ENCODE data around the gene ZNF236. TPM values are rescaled to one million over a fixed set of nuclear protein-coding genes. Genes with fewer than 3 reads are reported as not detected.

Gene ZNF236
- total RNA-seq, 1 experiment from 2014 or later, result 27.1 TPM

- no peaks in the 10 kb centered on the region for H4K20me1 ChIP-seq (ENCODE audit: insufficient read depth, low read depth, low read length)
- H3K27me3 ChIP-seq (ENCODE audit: low read length), result no peaks in the 10 kb centered on the region
- no peaks in the 10 kb centered on the region for H3K36me3 ChIP-seq (ENCODE audit: insufficient read depth, low read length)
- peaks cover 78% of the 10 kb centered on the region for H3K4me1 ChIP-seq (ENCODE audit: low read length)
- no peaks in the 10 kb centered on the region for H3K9me2 ChIP-seq (replicated peaks; ENCODE audit: insufficient read depth, low read length)
- peak overlapping the region; percentile 46; the same call in 1 of the 2 replicates for H2AFZ ChIP-seq (ENCODE audit: low read length)
- no peaks in the 10 kb centered on the region for H3K79me2 ChIP-seq (ENCODE audit: low read length)
- no peaks in the 10 kb centered on the region for H3K9me3 ChIP-seq (ENCODE audit: low read length)
- H3K27ac ChIP-seq (ENCODE audit: low read length), result peak overlapping the region; percentile 95
- peak overlapping the region; percentile 35 for H3K4me3 ChIP-seq (ENCODE audit: low read length)
- peak overlapping the region; percentile 71 for H3K4me2 ChIP-seq (ENCODE audit: low read depth, low read length, poor library complexity, severe bottlenecking)
- H3K9ac ChIP-seq (ENCODE audit: low read length), result peak overlapping the region; percentile 56
- DNase-seq, result peak; percentile 97
Measured at GRCh38 chr18:77002496-77002895, 180.1 kb downstream of the ZNF236 start.

GRCh38 chr18:77003316-77003715 is 181.0 kb downstream of the ZNF236 start:
- H2AFZ ChIP-seq (ENCODE audit: low read length), result no peak overlapping the region
- peak overlapping the region; percentile 71 for H3K4me2 ChIP-seq (ENCODE audit: low read depth, low read length, poor library complexity, severe bottlenecking)
- no peaks in the 10 kb centered on the region for H3K9me3 ChIP-seq (ENCODE audit: low read length)
- peak overlapping the region; percentile 95 for H3K27ac ChIP-seq (ENCODE audit: low read length)
- no peaks in the 10 kb centered on the region for H3K36me3 ChIP-seq (ENCODE audit: insufficient read depth, low read length)
- H3K9ac ChIP-seq (ENCODE audit: low read length), result peak overlapping the region; percentile 56
- DNase-seq, result peak; percentile 60
- H3K4me1 ChIP-seq (ENCODE audit: low read length), result peaks cover 86% of the 10 kb centered on the region
- peak overlapping the region; percentile 35; the same call in 1 of the 2 replicates for H3K4me3 ChIP-seq (ENCODE audit: low read length)
- no peaks in the 10 kb centered on the region for H4K20me1 ChIP-seq (ENCODE audit: insufficient read depth, low read depth, low read length)
- H3K27me3 ChIP-seq (ENCODE audit: low read length), result no peaks in the 10 kb centered on the region
- H3K79me2 ChIP-seq (ENCODE audit: low read length), result no peaks in the 10 kb centered on the region
- H3K9me2 ChIP-seq (replicated peaks; ENCODE audit: insufficient read depth, low read length), result no peaks in the 10 kb centered on the region

DNA sequence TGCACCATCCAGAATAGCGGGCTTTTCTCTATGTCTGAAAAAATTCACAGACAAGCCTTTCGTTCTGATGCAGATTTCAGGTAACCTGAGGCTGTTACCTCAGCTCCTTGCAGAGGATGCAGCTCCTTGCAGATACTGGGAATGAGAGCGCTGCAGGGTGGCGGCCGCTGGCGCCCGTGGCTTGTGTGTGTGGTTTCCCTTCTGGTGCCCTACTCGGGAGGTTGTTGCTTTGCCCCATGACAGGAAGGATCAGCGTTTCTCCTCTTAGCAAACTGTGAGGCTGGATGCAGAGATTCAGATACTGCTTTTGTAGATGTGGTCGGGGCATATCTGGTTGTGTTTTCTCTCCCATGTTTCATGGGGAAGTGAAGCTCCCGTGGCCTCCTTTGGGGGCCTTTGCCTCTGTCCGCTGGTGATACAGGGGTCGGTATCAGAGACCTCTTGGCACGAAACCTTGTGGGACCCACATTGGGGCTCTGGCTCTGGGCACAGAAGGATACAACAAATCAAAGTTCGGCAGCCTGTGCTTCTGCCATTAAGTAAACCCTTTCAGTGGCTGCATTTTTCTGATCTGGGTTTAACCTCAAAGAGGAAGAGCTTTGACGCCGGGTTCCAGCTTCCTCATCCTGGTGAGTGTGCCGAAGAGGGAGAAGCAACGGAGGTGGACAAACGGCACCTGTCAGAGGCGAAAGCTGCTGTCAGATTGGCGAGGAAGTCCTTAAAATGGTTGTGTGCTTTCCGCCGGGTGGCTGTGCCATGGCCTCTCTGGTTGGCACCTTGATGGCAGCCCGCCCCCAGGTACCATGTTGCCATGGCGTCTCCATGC is 182.4 kb downstream of the ZNF236 start:
- Histone ChIP-seq H3K4me3 (ENCODE audit: low read length) (no peak overlapping the region), H3K27me3 (ENCODE audit: low read length) (no peaks in the 10 kb centered on the region), H3K79me2 (ENCODE audit: low read length) (no peaks in the 10 kb centered on the region), H3K36me3 (ENCODE audit: insufficient read depth, low read length) (no peaks in the 10 kb centered on the region), H4K20me1 (ENCODE audit: insufficient read depth, low read depth, low read length) (no peaks in the 10 kb centered on the region), H3K27ac (ENCODE audit: low read length) (peak overlapping the region; percentile 95), H3K9me2 (replicated peaks; ENCODE audit: insufficient read depth, low read length) (no peaks in the 10 kb centered on the region), H2AFZ (ENCODE audit: low read length) (no peak overlapping the region), H3K9me3 (ENCODE audit: low read length) (no peaks in the 10 kb centered on the region), H3K4me2 (ENCODE audit: low read depth, low read length, poor library complexity, severe bottlenecking) (no peak overlapping the region), H3K4me1 (ENCODE audit: low read length) (peaks cover 94% of the 10 kb centered on the region), H3K9ac (ENCODE audit: low read length) (no peak overlapping the region; the same call in none of the 2 replicates)
- no peak for DNase-seq

DNA sequence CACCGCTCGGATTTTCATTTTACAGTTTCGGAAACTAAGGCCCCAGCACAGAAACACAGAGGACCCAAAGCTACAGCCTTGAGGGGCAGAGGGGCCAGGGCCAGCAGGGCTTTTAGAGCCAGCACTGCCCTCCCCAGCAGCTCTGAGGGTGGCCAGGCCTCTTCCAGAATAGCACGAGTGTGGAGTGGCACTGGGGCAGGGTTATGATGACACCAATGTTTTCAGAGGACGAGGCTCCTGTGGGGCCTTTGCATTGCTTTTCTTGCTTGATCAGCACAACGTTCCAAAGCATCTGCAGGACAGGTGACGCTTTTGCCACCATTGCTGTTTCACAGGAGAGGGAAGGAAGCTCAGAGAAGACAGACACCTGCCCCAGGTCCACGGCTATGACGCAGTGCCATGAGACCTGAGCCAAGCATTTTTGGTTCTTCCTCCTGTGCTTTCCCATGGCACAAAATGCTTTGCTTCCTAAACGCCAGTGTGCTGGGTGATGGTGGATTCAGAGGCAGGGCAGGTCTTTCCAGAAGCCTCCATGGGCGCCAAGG is 183.4 kb downstream of the ZNF236 start:
- H3K4me2 ChIP-seq (ENCODE audit: low read depth, low read length, poor library complexity, severe bottlenecking), result no peak overlapping the region
- H3K9ac ChIP-seq (ENCODE audit: low read length), result no peak overlapping the region

DNA sequence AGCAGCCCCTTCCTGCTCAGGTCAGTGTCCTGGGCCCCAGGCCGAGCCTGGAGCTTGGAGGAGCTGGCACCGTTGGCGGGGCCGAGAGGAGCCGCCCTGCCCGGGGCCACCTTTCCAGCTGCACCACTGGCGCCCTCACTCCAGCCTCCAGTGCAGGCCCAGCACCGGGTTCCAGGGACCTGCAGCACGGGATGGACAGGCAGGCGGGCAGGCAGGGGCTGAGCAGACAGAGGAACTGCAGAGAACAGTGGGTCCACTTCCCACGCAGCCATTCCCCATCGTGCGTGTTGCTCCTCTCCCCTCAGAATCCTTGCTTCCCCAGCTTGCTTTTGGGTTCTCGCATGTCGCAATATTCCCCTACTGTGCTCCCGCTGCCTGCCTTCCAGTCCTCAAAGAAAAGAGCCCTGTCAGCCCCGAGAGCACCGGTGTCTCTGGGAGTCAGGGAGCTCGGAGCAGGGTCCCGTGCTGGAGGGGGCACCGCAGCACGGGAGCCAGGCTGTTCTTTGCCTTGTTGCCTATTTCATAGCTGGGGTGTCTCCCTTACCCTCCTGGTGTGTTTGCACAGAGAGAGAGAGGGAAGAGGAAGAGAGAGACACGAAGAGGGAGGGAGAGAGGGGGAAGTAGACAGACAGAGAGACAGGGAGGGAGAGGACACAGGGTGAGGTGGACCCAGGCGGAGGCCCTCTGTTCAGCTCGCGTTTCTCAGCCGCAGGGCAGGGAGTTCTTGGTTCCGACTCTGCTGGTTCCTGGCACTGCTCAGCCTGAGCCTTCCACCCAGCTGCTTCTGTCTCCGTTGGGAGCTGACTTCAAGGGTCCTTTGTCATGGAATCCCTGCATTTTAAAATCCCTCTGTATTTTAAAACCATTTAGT is 184.2 kb downstream of the ZNF236 start:
- Histone ChIP-seq H3K9me2 (replicated peaks; ENCODE audit: insufficient read depth, low read length) (no peaks in the 10 kb centered on the region), H3K9ac (ENCODE audit: low read length) (no peak overlapping the region), H3K79me2 (ENCODE audit: low read length) (no peaks in the 10 kb centered on the region), H3K4me2 (ENCODE audit: low read depth, low read length, poor library complexity, severe bottlenecking) (peak overlapping the region; percentile 20), H3K4me1 (ENCODE audit: low read length) (peaks cover 79% of the 10 kb centered on the region), H3K27me3 (ENCODE audit: low read length) (no peaks in the 10 kb centered on the region), H3K36me3 (ENCODE audit: insufficient read depth, low read length) (no peaks in the 10 kb centered on the region), H3K9me3 (ENCODE audit: low read length) (no peaks in the 10 kb centered on the region), H4K20me1 (ENCODE audit: insufficient read depth, low read depth, low read length) (no peaks in the 10 kb centered on the region), H3K27ac (ENCODE audit: low read length) (peak overlapping the region; percentile 24; the same call in 1 of the 2 replicates), H3K4me3 (ENCODE audit: low read length) (no peak overlapping the region), H2AFZ (ENCODE audit: low read length) (no peak overlapping the region)
- DNase-seq, result no peak

More for the DNA sequence above, 183.4 kb downstream of the ZNF236 start:
- H3K79me2 ChIP-seq (ENCODE audit: low read length), result no peaks in the 10 kb centered on the region
- no peaks in the 10 kb centered on the region for H4K20me1 ChIP-seq (ENCODE audit: insufficient read depth, low read depth, low read length)
- H3K36me3 ChIP-seq (ENCODE audit: insufficient read depth, low read length), result no peaks in the 10 kb centered on the region
- no peaks in the 10 kb centered on the region for H3K9me2 ChIP-seq (replicated peaks; ENCODE audit: insufficient read depth, low read length)
- H3K4me3 ChIP-seq (ENCODE audit: low read length), result no peak overlapping the region
- H3K4me1 ChIP-seq (ENCODE audit: low read length), result peaks cover 88% of the 10 kb centered on the region
- H3K9me3 ChIP-seq (ENCODE audit: low read length), result no peaks in the 10 kb centered on the region
- no peak overlapping the region for H2AFZ ChIP-seq (ENCODE audit: low read length)
- peak overlapping the region; percentile 95; the same call in 1 of the 2 replicates for H3K27ac ChIP-seq (ENCODE audit: low read length)
- no peaks in the 10 kb centered on the region for H3K27me3 ChIP-seq (ENCODE audit: low read length)
- DNase-seq, result no peak

DNA sequence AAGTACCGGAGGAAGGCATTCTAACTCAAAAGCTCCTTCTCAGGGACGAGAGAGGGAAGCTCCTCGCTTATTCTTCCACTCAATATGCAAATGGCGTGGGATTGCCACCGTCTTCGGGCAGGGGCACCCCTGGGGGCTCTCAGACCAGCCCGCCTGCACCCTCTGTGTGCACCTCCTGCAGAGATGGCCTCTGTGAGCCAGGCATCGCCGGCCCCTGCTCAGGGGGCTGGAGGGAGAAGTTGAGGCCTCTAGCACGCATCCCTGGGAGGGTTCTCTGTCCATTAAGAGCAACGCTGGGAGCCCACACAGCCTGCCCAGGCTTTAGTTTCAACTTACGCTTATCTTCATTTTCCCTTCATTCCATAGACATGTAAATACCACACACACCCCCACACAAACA is 184.9 kb downstream of the ZNF236 start:
- Histone ChIP-seq H3K4me1 (ENCODE audit: low read length) (peaks cover 79% of the 10 kb centered on the region), H3K27ac (ENCODE audit: low read length) (peak overlapping the region; percentile 24), H3K79me2 (ENCODE audit: low read length) (no peaks in the 10 kb centered on the region), H3K36me3 (ENCODE audit: insufficient read depth, low read length) (no peaks in the 10 kb centered on the region), H3K27me3 (ENCODE audit: low read length) (no peaks in the 10 kb centered on the region), H2AFZ (ENCODE audit: low read length) (no peak overlapping the region), H3K9ac (ENCODE audit: low read length) (peak overlapping the region; percentile 33; the same call in 1 of the 2 replicates), H3K9me3 (ENCODE audit: low read length) (no peaks in the 10 kb centered on the region), H3K4me3 (ENCODE audit: low read length) (no peak overlapping the region), H3K9me2 (replicated peaks; ENCODE audit: insufficient read depth, low read length) (no peaks in the 10 kb centered on the region), H3K4me2 (ENCODE audit: low read depth, low read length, poor library complexity, severe bottlenecking) (peak overlapping the region; percentile 20), H4K20me1 (ENCODE audit: insufficient read depth, low read depth, low read length) (no peaks in the 10 kb centered on the region)
- no peak for DNase-seq

GRCh38 chr18:77008006-77008405 is 185.6 kb downstream of the ZNF236 start:
- H4K20me1 ChIP-seq (ENCODE audit: insufficient read depth, low read depth, low read length), result no peaks in the 10 kb centered on the region
- peaks cover 5% of the 10 kb centered on the region for H3K79me2 ChIP-seq (ENCODE audit: low read length)
- no peaks in the 10 kb centered on the region for H3K9me3 ChIP-seq (ENCODE audit: low read length)
- H3K27ac ChIP-seq (ENCODE audit: low read length), result peak overlapping the region; percentile 24; the same call in 1 of the 2 replicates
- no peaks in the 10 kb centered on the region for H3K27me3 ChIP-seq (ENCODE audit: low read length)
- no peak overlapping the region for H2AFZ ChIP-seq (ENCODE audit: low read length)
- peaks cover 79% of the 10 kb centered on the region for H3K4me1 ChIP-seq (ENCODE audit: low read length)
- H3K4me2 ChIP-seq (ENCODE audit: low read depth, low read length, poor library complexity, severe bottlenecking), result no peak overlapping the region
- no peaks in the 10 kb centered on the region for H3K9me2 ChIP-seq (replicated peaks; ENCODE audit: insufficient read depth, low read length)
- no peaks in the 10 kb centered on the region for H3K36me3 ChIP-seq (ENCODE audit: insufficient read depth, low read length)
- no peak overlapping the region for H3K4me3 ChIP-seq (ENCODE audit: low read length)
- peak overlapping the region; percentile 33; the same call in 1 of the 2 replicates for H3K9ac ChIP-seq (ENCODE audit: low read length)
- no peak for DNase-seq

All from Karpas-422 (cell line).